GM12891 (cell line): ENCODE results near the gene FNDC5.

Source experiments
- PAX5 ChIP-seq: IDR thresholded peaks from 2 replicates; pipeline ENCODE4 v1.6.1; 2011; ENCODE audit warnings: low read length, moderate library complexity, mild to moderate bottlenecking; ENCODE audit not compliant: insufficient read depth, severe bottlenecking
- POLR2A ChIP-seq: IDR thresholded peaks from 2 replicates; pipeline ENCODE4 v1.6.1; 2011; ENCODE audit warnings: low read depth, low read length, control low read depth
- POLR2AphosphoS5 ChIP-seq: IDR thresholded peaks from 2 replicates; pipeline ENCODE4 v1.6.1; 2011; ENCODE audit warnings: low read depth, low read length, control low read depth
- POU2F2 ChIP-seq: IDR thresholded peaks from 2 replicates; pipeline ENCODE4 v1.6.1; 2011; ENCODE audit warnings: low read depth, mild to moderate bottlenecking, control low read depth, low read length, moderate library complexity
- SPI1 ChIP-seq: IDR thresholded peaks from 2 replicates; pipeline ENCODE4 v1.6.1; 2011; ENCODE audit warnings: low read depth, low read length, control low read depth
- TAF1 ChIP-seq: IDR thresholded peaks from 2 replicates; pipeline ENCODE4 v1.6.1; 2011; ENCODE audit warnings: low read depth, low read length, control low read depth

DNA sequence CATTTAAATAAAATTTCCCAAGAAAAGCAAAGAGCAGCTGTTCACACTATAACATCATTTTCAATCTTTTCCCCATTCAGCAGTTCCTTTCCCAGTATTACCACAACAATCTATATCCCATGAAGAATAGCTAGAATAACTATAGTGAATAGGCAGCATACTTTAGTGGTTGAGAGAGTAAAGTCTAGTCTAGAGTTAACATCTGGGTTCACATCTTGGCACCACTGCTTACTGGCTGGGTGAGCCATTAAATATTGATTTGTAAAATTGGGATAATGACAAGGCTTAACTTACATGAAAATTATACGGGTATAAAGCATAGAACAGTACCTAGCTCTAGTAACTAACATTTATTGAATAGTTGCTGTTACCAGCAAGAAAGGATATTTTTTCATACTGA is 38.8 kb downstream of the FNDC5 start:
- no peak for TF ChIP-seq POLR2A
- no peak for TF ChIP-seq SPI1
- no peak for TF ChIP-seq POLR2AphosphoS5
- TF ChIP-seq TAF1, result no peak
- no peak for TF ChIP-seq PAX5
- TF ChIP-seq POU2F2, result no peak
